Muscle layer of duodenum (tissue), 2 donors: ENCODE data around the gene SYP.

Experiments
- H3K27ac ChIP-seq: one replicate; pipeline ENCODE4 v1.7.0; 2013; ENCODE audit warnings: mild to moderate bottlenecking, low read length
- H3K27me3 ChIP-seq: one replicate; pipeline ENCODE4 v1.7.0; 2013; ENCODE audit warnings: low read depth, mild to moderate bottlenecking, control low read depth, low read length
- H3K36me3 ChIP-seq, 2 donors: one replicate each; pipeline ENCODE4 v1.7.0; 2013; ENCODE audit warnings: low read length in 2 of 2, control low read depth in 1 of 2, mild to moderate bottlenecking in 1 of 2; ENCODE audit not compliant: insufficient read depth in 2 of 2, control insufficient read depth in 1 of 2
- H3K4me1 ChIP-seq, 2 donors: one replicate each; pipeline ENCODE4 v1.7.0; 2013; ENCODE audit warnings: low read length in 2 of 2, mild to moderate bottlenecking in 2 of 2, control low read depth in 1 of 2, moderate library complexity in 1 of 2; ENCODE audit not compliant: insufficient read depth in 2 of 2, control insufficient read depth in 1 of 2
- H3K4me3 ChIP-seq, 2 donors: one replicate each; pipeline ENCODE4 v1.7.0; 2013; ENCODE audit warnings: low read length in 2 of 2, low read depth in 1 of 2, mild to moderate bottlenecking in 1 of 2
- H3K9me3 ChIP-seq, 2 donors: one replicate each; pipeline ENCODE4 v1.7.0; 2013; ENCODE audit warnings: low read length in 2 of 2, control low read depth in 1 of 2, mild to moderate bottlenecking in 1 of 2; ENCODE audit not compliant: control insufficient read depth in 1 of 2
- donor health status: healthy.

SYP gene

GRCh38 chrX:49187526-49187925, 12.5 kb downstream of the SYP start:
- no peaks in the 10 kb centered on the region for H3K27me3 ChIP-seq
- H3K9me3 ChIP-seq, result no peaks in the 10 kb centered on the region
- H3K4me3 ChIP-seq, result no peak overlapping the region
- H3K27ac ChIP-seq, result no peak overlapping the region
- peaks cover 0 to 5% of the 10 kb centered on the region in 2 donors for H3K36me3 ChIP-seq
- H3K4me1 ChIP-seq, result peaks cover 0 to 15% of the 10 kb centered on the region in 2 donors

- no peak overlapping the region for H3K27ac ChIP-seq
Observed at GRCh38 chrX:49187028-49187394, 13.0 kb downstream of the SYP start.

GRCh38 chrX:49186125-49187027, 13.6 kb downstream of the SYP start, which contains the start of gene PRICKLE3:
PRICKLE3 (minus strand) TSS chrX:49186373; CDS start chrX:49186297, 76 bp downstream.
- Histone ChIP-seq H3K27ac (peak within 1 kb of the TSS; percentile 31), H3K9me3 (no peaks in the 10 kb centered on the region), H3K36me3 (peaks cover 0 to 8% of the 10 kb centered on the region in 2 donors), H3K4me1 (peaks cover 0 to 15% of the 10 kb centered on the region in 2 donors), H3K27me3 (no peaks in the 10 kb centered on the region), H3K4me3 (peak within 1 kb of the TSS; percentile 53 to 58)

More at GRCh38 chrX:49187028-49187394, 13.0 kb downstream of the SYP start:
- H3K4me3 ChIP-seq, result no peak overlapping the region
- H3K27me3 ChIP-seq, result no peaks in the 10 kb centered on the region
- peaks cover 0 to 8% of the 10 kb centered on the region in 2 donors for H3K36me3 ChIP-seq
- peaks cover 0 to 15% of the 10 kb centered on the region in 2 donors for H3K4me1 ChIP-seq
- no peaks in the 10 kb centered on the region for H3K9me3 ChIP-seq

GRCh38 chrX:49184294-49185281, 15.4 kb downstream of the SYP start:
- Histone ChIP-seq H3K27me3 (no peaks in the 10 kb centered on the region), H3K27ac (peak overlapping the region; percentile 31), H3K4me3 (peak overlapping the region; percentile 53 to 58), H3K9me3 (no peaks in the 10 kb centered on the region), H3K36me3 (peaks cover 4 to 12% of the 10 kb centered on the region in 2 donors), H3K4me1 (peaks cover 0 to 15% of the 10 kb centered on the region in 2 donors)

GRCh38 chrX:49183701-49184281, 16.2 kb downstream of the SYP start:
- H3K4me3 ChIP-seq, result peak overlapping the region in 1 of 2 donors; percentile 58
- peaks cover 4 to 20% of the 10 kb centered on the region in 2 donors for H3K36me3 ChIP-seq
- no peaks in the 10 kb centered on the region for H3K9me3 ChIP-seq
- peaks cover 0 to 15% of the 10 kb centered on the region in 2 donors for H3K4me1 ChIP-seq
- no peaks in the 10 kb centered on the region for H3K27me3 ChIP-seq
- H3K27ac ChIP-seq, result no peak overlapping the region

- no peaks in the 10 kb centered on the region for H3K9me3 ChIP-seq
- H3K36me3 ChIP-seq, result peaks cover 4 to 38% of the 10 kb centered on the region in 2 donors
- no peak overlapping the region for H3K27ac ChIP-seq
- no peaks in the 10 kb centered on the region for H3K27me3 ChIP-seq
- H3K4me3 ChIP-seq, result no peak overlapping the region
- H3K4me1 ChIP-seq, result peaks cover 0 to 11% of the 10 kb centered on the region in 2 donors
Observed at GRCh38 chrX:49179358-49179757, 20.6 kb downstream of the SYP start.

GRCh38 chrX:49178537-49178936, 21.5 kb downstream of the SYP start:
- H3K9me3 ChIP-seq, result no peaks in the 10 kb centered on the region
- H3K27me3 ChIP-seq, result no peaks in the 10 kb centered on the region
- H3K4me3 ChIP-seq, result no peak overlapping the region
- H3K36me3 ChIP-seq, result peaks cover 4 to 41% of the 10 kb centered on the region in 2 donors
- peaks cover 0 to 4% of the 10 kb centered on the region in 2 donors for H3K4me1 ChIP-seq
- H3K27ac ChIP-seq, result no peak overlapping the region

GRCh38 chrX:49177873-49178480, 22.0 kb downstream of the SYP start:
- no peaks in the 10 kb centered on the region for H3K9me3 ChIP-seq
- no peaks in the 10 kb centered on the region for H3K27me3 ChIP-seq
- H3K4me1 ChIP-seq, result peaks cover 0 to 9% of the 10 kb centered on the region in 2 donors
- no peak overlapping the region for H3K4me3 ChIP-seq
- peaks cover 7 to 38% of the 10 kb centered on the region in 2 donors for H3K36me3 ChIP-seq
- H3K27ac ChIP-seq, result no peak overlapping the region

GRCh38 chrX:49177338-49177833, 22.6 kb downstream of the SYP start:
- no peak overlapping the region for H3K27ac ChIP-seq
- H3K4me1 ChIP-seq, result peaks cover 0 to 12% of the 10 kb centered on the region in 2 donors
- H3K36me3 ChIP-seq, result peaks cover 7 to 37% of the 10 kb centered on the region in 2 donors
- no peaks in the 10 kb centered on the region for H3K9me3 ChIP-seq
- H3K27me3 ChIP-seq, result no peaks in the 10 kb centered on the region
- H3K4me3 ChIP-seq, result no peak overlapping the region
